OCI-LY3 (cell line): Measurements from ENCODE around the gene DCBLD1.

ENCODE experiments used
- CTCF ChIP-seq: fragments of 200-600, 300-600 bp; sonication (generic); IDR thresholded peaks from 2 replicates; pipeline ENCODE4 v1.5.1; 2014; ENCODE audit warnings: antibody characterized with exemption, low read length, low read depth
- EZH2phosphoT487 ChIP-seq: fragments of 200-600 bp; shearing (Covaris generic); IDR thresholded peaks from 2 replicates; pipeline ENCODE4 v1.6.1; 2018; ENCODE audit warnings: antibody characterized with exemption, mixed run types, low read depth

DNA sequence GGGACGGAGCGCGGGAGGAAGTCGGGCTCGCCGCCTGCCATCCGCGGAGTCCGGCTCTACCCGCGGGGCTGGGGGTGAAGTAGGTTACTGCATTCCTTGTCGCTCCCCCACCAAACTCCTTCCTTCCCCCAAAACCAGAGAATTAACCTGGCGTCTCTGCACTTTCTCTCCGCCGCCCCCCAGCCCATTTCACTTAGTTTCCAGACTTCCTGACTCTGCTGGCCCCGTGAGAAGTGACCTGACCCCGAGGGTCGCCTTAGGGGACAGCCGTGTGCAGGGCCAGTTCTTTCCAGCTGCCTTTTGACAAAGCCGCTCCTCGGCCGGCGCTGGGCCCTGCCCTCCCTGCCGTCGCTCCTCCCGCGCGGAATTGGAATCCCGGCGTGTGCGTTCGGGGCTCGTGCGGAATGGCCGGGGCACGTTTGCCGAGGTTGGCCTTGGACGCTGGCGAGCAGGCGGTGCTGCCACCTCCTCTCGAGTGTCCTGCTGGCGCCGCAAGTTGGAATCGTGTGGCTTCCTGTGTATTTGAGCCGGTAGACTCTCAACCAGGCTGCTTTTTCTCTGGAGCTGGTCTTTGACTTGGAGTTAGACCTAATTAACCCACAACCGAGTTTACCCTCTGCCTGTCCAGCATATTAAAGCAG is 650 bp downstream of the DCBLD1 start:
- TF ChIP-seq CTCF (no peak), EZH2phosphoT487 (no peak)
